GM18505 (cell line): Measurements from ENCODE around the gene SYMPK.
A peak's percentile ranks its signal among the peaks of the same experiment; 100 is the strongest.
"Not testable (repeated sequence)": the region's sequence is repeated elsewhere in the genome, so short reads cannot be mapped to it uniquely, and the experiment has no call there.

Experiments used
- ATAC-seq: cut with Tn5 transposase; IDR thresholded peaks from one replicate; pipeline ENCODE4 v1.9.1; 2021; ENCODE audit not compliant: unreplicated experiment
- POLR2A ChIP-seq: IDR thresholded peaks from 4 replicates; pipeline ENCODE4 v1.6.1; 2011; ENCODE audit warnings: borderline replicate concordance; ENCODE audit not compliant: insufficient read depth, insufficient read length; ENCODE audit errors: extremely low read depth

SYMPK gene

GRCh38 chr19:45862564-45863334, at the start of gene SYMPK:
Gene SYMPK, minus strand, starts transcription at chr19:45863147. Its CDS starts 8,652 bp downstream, at chr19:45854495.
- ATAC-seq, result peak; percentile 86
- peak; percentile 75 for TF ChIP-seq POLR2A

GRCh38 chr19:45911291-45911690, 48.3 kb upstream of the SYMPK start:
- TF ChIP-seq POLR2A, result no peak

GRCh38 chr19:45908956-45909355, 46.0 kb upstream of the SYMPK start:
- ATAC-seq, result no peak
- no peak for TF ChIP-seq POLR2A

More at GRCh38 chr19:45911291-45911690, 48.3 kb upstream of the SYMPK start:
- no peak for ATAC-seq

DNA sequence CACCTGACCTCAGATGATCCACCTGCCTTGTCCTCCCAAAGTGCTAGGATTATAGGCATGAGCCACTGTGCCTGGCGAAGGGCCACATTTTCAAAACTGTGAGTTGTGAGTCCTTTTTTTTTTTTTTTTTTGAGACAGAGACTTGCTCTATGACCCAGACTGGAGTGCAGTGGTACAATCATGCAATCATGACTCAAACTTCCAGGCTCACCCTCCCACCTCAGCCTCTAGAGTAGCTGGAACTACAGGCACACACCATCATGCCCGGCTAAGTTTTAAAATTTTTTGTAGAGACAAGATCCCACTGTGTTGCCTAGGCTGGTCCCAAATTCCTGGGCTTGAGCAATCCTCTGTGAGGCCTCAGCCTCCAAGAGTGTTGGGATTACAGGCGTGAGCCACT, 43.3 kb upstream of the SYMPK start:
- no peak for ATAC-seq

GRCh38 chr19:45905011-45905410, 42.1 kb upstream of the SYMPK start:
- no peak for ATAC-seq
- no peak for TF ChIP-seq POLR2A

More for the DNA sequence above, 43.3 kb upstream of the SYMPK start:
- no peak for TF ChIP-seq POLR2A

GRCh38 chr19:45902651-45903625, 40.0 kb upstream of the SYMPK start:
- TF ChIP-seq POLR2A, result peak; percentile 89
- peak; percentile 84 for ATAC-seq

DNA sequence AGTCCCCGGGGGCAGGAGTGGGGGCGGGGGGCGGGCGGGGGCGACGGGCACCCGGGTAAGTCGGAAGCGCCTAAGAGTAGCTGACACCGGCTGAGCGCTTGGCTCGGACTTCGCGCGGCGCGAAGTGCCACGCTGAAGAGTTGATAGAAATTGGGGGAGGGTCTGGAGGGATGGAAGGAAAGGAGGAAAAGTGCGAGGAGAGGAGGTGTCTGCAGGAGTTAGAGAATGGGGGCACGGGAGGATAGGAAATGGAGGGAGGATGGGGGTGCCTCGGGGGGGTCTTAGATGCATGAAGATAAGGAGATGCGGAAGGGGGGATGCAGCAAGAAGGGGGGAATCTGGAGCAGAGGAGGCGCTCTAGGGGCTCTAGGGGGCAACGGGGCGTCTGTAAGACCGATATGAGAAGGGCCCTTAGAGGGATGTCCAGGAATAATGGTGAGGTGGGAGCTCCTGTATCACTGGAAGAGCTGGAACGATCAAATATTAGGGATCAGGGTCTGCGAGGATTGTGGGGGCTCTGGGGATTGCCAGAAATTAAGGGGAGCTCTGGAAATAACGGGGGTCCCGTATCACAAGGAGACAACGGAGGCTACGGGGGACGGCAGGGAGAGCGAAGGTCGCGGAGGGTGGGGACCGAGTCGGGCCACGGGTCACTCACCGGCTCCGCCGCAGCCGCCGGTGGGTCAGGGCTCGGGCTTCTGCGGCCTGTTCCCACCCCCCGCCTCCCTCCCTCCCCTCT, 39.1 kb upstream of the SYMPK start, which contains the start of gene MYPOP:
TSS of gene MYPOP (minus strand) at position 702 of the 739 bp plus-strand sequence. CDS start 840 bp downstream, outside the sequence.
- TF ChIP-seq POLR2A, result no peak
- no peak for ATAC-seq

DNA sequence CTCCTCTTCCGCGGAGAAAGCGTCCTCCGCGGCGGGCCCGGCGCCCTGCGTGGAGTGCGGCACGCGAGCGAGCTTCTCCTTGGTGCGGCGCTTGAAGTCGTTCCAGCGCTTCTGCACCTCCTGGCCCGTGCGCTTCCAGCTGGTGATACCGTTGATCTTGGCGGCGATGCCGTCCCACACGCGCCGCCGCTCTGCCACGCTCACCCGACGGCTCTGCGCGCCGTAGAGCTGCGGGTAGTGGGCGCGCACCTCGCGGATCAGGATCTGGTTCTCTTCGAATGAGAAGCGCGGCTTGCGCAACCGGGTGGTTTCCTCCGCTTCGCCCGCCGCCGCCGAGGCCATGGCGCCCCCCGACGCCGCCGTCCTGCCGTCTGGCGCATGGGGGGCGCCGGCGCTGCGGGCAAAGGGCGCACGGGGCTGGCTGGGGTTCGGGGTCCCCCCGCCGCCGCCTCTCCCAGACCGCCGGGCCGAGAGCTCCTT, 38.5 kb upstream of the SYMPK start:
- TF ChIP-seq POLR2A, result no peak
- no peak for ATAC-seq

DNA sequence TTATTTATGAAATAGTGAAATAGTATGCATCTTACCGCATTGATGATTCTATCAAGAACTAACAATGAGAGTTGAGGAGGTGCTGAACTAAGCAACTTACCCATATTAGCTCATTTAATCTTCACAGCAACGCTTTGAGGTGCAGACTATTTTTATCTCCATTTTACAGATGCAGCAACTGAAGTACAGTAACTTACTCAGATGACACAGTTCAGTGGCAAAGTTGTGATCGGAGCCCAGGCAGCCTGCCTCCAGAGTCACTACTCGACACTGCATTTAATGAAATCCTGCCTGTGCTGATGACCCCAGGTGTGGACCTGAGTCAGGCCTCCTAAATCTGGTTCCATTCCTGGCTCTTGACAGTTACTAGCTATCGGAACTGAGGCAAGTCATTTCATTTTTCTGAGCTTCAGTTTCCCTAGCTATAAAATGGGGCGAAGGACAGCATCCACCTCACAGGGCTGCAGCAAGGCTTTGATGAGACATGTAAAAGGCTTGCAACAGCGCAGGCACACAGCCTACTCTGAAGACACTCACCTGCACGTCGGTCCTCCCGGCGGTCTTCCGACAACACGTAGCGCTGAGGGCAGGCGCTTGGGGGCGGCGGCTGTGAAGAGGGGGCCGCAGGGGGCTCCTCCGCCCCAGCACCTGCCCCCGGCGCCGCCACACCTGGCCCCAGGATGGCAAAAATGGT, 37.9 kb upstream of the SYMPK start:
- no peak for TF ChIP-seq POLR2A
- ATAC-seq, result no peak

- TF ChIP-seq POLR2A, result no peak
- ATAC-seq, result no peak
Measured at GRCh38 chr19:45899919-45900589, 37.1 kb upstream of the SYMPK start.

DNA sequence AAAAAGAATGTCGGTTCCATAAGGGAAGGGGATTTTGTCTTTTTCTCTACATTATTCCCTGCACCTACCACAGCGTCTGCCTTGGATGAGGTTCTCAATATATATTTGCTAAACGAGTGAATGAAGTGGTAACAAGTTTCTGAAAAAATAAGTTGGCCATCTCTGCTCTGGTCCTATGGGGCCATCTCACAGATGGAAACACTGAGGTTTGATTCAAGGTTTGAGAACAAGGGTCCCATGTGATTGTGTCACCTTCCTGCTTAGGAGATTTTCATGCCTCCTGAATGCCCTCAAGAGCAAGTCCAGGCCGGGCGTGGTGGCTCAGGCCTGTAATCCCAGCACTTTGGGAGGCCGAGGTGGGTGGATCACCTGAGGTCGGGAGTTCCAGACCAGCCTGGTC, 36.3 kb upstream of the SYMPK start:
- no peak for TF ChIP-seq POLR2A
- ATAC-seq, result no peak

DNA sequence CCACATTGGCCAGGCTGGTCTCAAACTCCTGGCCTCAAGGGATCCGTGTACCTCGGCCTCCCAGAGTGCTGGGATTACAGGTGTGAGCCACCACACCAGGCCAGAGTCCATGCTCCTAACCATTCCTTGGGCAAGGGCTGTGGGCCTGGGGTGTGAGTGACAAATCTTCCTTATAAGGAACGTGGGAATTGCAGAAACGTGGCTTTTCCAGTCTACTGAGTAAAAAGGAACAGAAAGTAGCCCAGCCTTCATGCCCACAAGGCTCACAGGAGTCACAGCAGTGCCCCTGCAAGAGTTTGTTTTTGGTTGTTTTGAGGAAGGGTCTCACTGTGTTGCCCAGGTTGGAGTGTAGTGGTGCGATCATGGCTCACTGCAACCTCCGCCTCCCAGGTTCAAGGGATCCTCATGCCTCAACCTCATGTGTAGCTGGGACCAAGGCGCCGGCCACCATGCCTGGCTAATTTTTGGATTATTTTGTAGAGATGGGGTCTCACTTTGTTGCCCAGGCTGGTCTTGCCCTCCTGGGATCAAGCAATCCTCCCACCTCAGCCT, 34.4 kb upstream of the SYMPK start:
- no peak for ATAC-seq
- no peak for TF ChIP-seq POLR2A

DNA sequence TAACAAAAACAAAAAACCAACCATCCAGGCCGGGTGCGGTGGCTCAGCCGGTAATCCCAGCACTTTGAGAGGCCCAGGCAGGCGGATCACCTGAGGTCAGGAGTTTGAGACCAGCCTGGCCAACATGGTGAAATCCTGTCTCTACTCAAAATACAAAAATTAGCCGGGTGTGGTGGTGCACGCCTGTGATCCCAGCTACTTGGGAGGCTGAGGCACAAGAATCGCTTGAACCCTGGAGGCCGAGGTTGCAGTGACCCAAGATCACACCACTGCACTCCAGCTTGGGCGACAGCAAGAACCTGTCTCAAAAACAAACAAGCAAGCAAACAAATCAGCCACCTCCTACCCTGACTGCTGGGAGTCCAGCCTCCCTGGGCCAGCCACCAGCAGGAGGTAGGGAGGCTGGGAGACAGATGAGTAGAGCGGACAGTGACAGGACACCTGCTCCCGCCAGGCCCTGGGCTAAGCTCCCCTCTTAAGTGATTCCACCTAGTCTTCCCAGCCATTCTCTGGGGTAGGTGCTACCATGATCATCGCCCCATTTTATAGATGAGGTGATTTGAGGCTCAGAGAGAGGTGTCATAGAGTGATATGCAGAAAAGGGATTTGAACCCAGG, 33.1 kb upstream of the SYMPK start:
- ATAC-seq, result not testable (repeated sequence)
